PC-9 (cell line): ENCODE measurements around the gene USP36. TPM values are rescaled to one million over a fixed set of nuclear protein-coding genes. Genes with fewer than 3 reads are reported as not detected.

Source experiments
- BruUV-seq: library from RNA; stranded (reverse); fragments of 400-500 nt; replicated peaks from 2 replicates; lab custom pipeline; 2021; lab: Mats Ljungman, UMichigan
- CTCF ChIA-PET: fragments of 300-600 bp; sonication (Branson Sonifier 250); formaldehyde crosslinking; loops from one replicate; lab custom pipeline; 2022; ENCODE audit warnings: antibody characterized with exemption; lab: Charles Lee
- POLR2A ChIA-PET: fragments of 300-600 bp; sonication (Branson Sonifier 250); formaldehyde crosslinking; loops from one replicate; lab custom pipeline; 2022; ENCODE audit warnings: antibody characterized with exemption; ENCODE audit not compliant: unreplicated experiment; lab: Charles Lee
- DNase-seq, 2 experiments: peaks; one replicate each; pipeline versions ENCODE4 v3.0.0 to v3.0.0-alpha.2; 2015 to 2022; ENCODE audit warnings: mixed read lengths in 1 of 2
- H2AFZ ChIP-seq: fragments of 200-600 bp; sonication (generic); 2 replicates; pipeline ENCODE4 v1.8.1; 2017; ENCODE audit warnings: antibody characterized with exemption
- H3F3A ChIP-seq: fragments of 200-600 bp; sonication (generic); 2 replicates; pipeline ENCODE4 v1.8.1; 2017; ENCODE audit warnings: antibody characterized with exemption, mild to moderate bottlenecking, low read depth; ENCODE audit not compliant: insufficient read depth
- H3K27ac ChIP-seq: fragments of 200-600 bp; sonication (generic); 2 replicates; pipeline ENCODE4 v1.6.1; 2016; ENCODE audit warnings: mixed run types
- H3K27me3 ChIP-seq: fragments of 200-600 bp; sonication (generic); 2 replicates; pipeline ENCODE4 v1.6.1; 2016; ENCODE audit warnings: low read depth, mixed run types; ENCODE audit not compliant: insufficient read depth
- H3K36me3 ChIP-seq: fragments of 200-600 bp; sonication (generic); 2 replicates; pipeline ENCODE4 v1.6.1; 2016; ENCODE audit warnings: low read depth, mixed run types
- H3K4me1 ChIP-seq: fragments of 200-600 bp; sonication (generic); replicated peaks from 2 replicates; pipeline ENCODE4 v1.6.1; 2016; ENCODE audit warnings: mixed run types; ENCODE audit not compliant: insufficient read depth
- H3K4me2 ChIP-seq: fragments of 200-600 bp; sonication (generic); 2 replicates; pipeline ENCODE4 v1.6.1; 2017; ENCODE audit warnings: mixed run types
- H3K4me3 ChIP-seq: fragments of 200-600 bp; sonication (generic); 2 replicates; pipeline ENCODE4 v1.6.1; 2016; ENCODE audit warnings: mixed run types
- H3K79me2 ChIP-seq: fragments of 200-600 bp; sonication (generic); 2 replicates; pipeline ENCODE4 v1.6.1; 2017; ENCODE audit warnings: low read depth, mixed run types
- H3K9me2 ChIP-seq: fragments of 200-600 bp; sonication (generic); 2 replicates; pipeline ENCODE4 v1.8.1; 2017; ENCODE audit warnings: mild to moderate bottlenecking; ENCODE audit not compliant: insufficient read depth
- H3K9me3 ChIP-seq: fragments of 200-600 bp; sonication (generic); 2 replicates; pipeline ENCODE4 v1.8.1; 2016; ENCODE audit warnings: low read depth; ENCODE audit not compliant: insufficient read depth
- H4K20me1 ChIP-seq: fragments of 200-600 bp; sonication (generic); 2 replicates; pipeline ENCODE4 v1.8.1; 2017; ENCODE audit not compliant: insufficient read depth
- EZH2 ChIP-seq: fragments of 200-600 bp; sonication (generic); IDR thresholded peaks from 2 replicates; pipeline ENCODE4 v1.8.0; 2017; ENCODE audit warnings: antibody characterized with exemption, low read depth
- intact Hi-C: fragments of 100-400 bp; cut with micrococcal nuclease; formaldehyde crosslinking; loops from one replicate; pipeline ENCODE4 v1.10.0; 2022; ENCODE audit not compliant: unreplicated experiment
- total RNA-seq: library from RNA; stranded (reverse); gene quantifications from 2 replicates; pipeline ENCODE4 v1.2.3, GENCODE V29; 2021
- TF ChIP-seq, protein P1 (sequence below): fragments of 200-600 bp; sonication (generic); conservative IDR thresholded peaks from 2 replicates; pipeline ENCODE4 v1.6.1; 2017; ENCODE audit warnings: mixed run types, antibody characterized with exemption, mild to moderate bottlenecking, moderate library complexity

The USP36 gene
- total RNA-seq, 1 experiment from 2014 or later: 46.2 TPM

DNA sequence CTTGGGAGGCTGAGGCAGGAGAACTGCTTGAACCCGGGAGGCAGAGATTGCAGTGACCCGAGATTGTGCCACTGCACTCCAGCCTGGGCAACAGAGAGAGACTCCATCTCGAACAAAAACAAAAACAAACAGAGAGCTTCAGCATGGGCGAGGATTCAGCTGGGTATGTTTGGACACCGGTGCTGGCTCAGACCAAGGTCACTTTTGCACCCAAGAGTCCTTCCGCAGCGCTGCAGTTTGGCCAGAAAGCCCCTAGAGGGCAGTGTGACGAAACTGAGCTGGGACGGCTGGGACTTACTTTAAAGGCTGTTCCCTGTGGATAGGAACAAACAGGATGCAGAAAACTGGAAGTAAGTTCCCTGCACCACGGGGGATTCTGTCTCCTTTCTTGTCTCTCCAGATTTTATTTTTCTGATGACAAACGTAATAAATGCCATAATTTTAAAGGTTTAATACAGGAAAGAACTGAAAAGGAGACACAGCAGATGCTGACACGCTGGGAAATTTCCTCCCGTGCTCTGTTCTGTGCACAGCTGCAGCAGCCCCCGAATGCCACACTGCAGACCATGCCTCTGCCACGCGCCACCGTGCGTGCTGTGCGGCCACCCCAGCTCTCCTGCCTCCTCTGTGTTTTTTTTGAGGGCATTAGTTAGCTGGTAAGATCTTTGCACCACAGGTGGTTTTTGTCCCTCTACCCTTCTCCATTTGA lies 25.2 kb upstream of the USP36 start:
- H2AFZ ChIP-seq: no peak overlapping the region
- H3K9me2 ChIP-seq: no peaks in the 10 kb centered on the region
- no peaks in the 10 kb centered on the region for H3K9me3 ChIP-seq
- DNase-seq: peak; percentile 57 to 78
- TF ChIP-seq, protein P1, sequence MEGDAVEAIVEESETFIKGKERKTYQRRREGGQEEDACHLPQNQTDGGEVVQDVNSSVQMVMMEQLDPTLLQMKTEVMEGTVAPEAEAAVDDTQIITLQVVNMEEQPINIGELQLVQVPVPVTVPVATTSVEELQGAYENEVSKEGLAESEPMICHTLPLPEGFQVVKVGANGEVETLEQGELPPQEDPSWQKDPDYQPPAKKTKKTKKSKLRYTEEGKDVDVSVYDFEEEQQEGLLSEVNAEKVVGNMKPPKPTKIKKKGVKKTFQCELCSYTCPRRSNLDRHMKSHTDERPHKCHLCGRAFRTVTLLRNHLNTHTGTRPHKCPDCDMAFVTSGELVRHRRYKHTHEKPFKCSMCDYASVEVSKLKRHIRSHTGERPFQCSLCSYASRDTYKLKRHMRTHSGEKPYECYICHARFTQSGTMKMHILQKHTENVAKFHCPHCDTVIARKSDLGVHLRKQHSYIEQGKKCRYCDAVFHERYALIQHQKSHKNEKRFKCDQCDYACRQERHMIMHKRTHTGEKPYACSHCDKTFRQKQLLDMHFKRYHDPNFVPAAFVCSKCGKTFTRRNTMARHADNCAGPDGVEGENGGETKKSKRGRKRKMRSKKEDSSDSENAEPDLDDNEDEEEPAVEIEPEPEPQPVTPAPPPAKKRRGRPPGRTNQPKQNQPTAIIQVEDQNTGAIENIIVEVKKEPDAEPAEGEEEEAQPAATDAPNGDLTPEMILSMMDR: peak; percentile 85
- TF ChIP-seq EZH2: no peak
- CTCF ChIA-PET: interaction anchor here (0.7 to 1.6 kb wide), 5 partner anchors 10 to 92 kb away, joined by 3 to 11 read pairs (median 4); no protein-coding TSS in a partner anchor
- H3F3A ChIP-seq: peaks cover 15% of the 10 kb centered on the region
- H3K4me3 ChIP-seq: no peak overlapping the region
- H3K4me1 ChIP-seq: peaks cover 14% of the 10 kb centered on the region
- no peaks in the 10 kb centered on the region for H3K27me3 ChIP-seq
- intact Hi-C loops: no loop called here
- H3K27ac ChIP-seq: no peak overlapping the region
- no peaks in the 10 kb centered on the region; the same call in 1 of the 2 replicates for H3K36me3 ChIP-seq
- POLR2A ChIA-PET: interaction anchor here (0.7 kb wide), 1 partner anchor 129 kb away, joined by 8 read pairs; no protein-coding TSS in a partner anchor
- no peaks in the 10 kb centered on the region for H3K79me2 ChIP-seq
- no peak overlapping the region for H3K4me2 ChIP-seq
- H4K20me1 ChIP-seq: no peaks in the 10 kb centered on the region
- BruUV-seq: no TSS peak

GRCh38 chr17:78864117-78864516 lies 23.5 kb upstream of the USP36 start:
- Histone ChIP-seq H2AFZ (no peak overlapping the region), H3K9me3 (no peaks in the 10 kb centered on the region), H3K4me3 (no peak overlapping the region), H3K9me2 (no peaks in the 10 kb centered on the region), H3F3A (peaks cover 15% of the 10 kb centered on the region), H3K4me2 (no peak overlapping the region), H3K27ac (no peak overlapping the region), H4K20me1 (no peaks in the 10 kb centered on the region), H3K27me3 (no peaks in the 10 kb centered on the region), H3K36me3 (no peaks in the 10 kb centered on the region; the same call in 1 of the 2 replicates), H3K79me2 (no peaks in the 10 kb centered on the region), H3K4me1 (peaks cover 14% of the 10 kb centered on the region)
- ChIA-PET CTCF (interaction anchor here (0.6 kb wide), 1 partner anchor 20 kb away, joined by 3 read pairs; no protein-coding TSS in a partner anchor), POLR2A (no interaction called here)
- intact Hi-C loops: no loop called here
- BruUV-seq: no TSS peak
- TF ChIP-seq, protein P1: no peak
- TF ChIP-seq EZH2: no peak
- no peak for DNase-seq

GRCh38 chr17:78862073-78863023 lies 21.7 kb upstream of the USP36 start:
- H3K27me3 ChIP-seq: no peaks in the 10 kb centered on the region
- ChIA-PET POLR2A (interaction anchor here (0.5 kb wide), 1 partner anchor 127 kb away, joined by 3 read pairs; no protein-coding TSS in a partner anchor), CTCF (interaction anchor here (0.6 kb wide), 1 partner anchor 10 kb away, joined by 4 read pairs; no protein-coding TSS in a partner anchor)
- TSS peak; percentile 94 for BruUV-seq
- no peaks in the 10 kb centered on the region for H3K9me2 ChIP-seq
- intact Hi-C loops: loop anchor here (1.0 to 2.0 kb wide), 4 partner anchors 22 to 109 kb away; partner anchors contain the start of gene USP36
- peak overlapping the region; percentile 62 for H3K4me2 ChIP-seq
- H3K79me2 ChIP-seq: no peaks in the 10 kb centered on the region
- no peaks in the 10 kb centered on the region for H3K9me3 ChIP-seq
- H3K4me3 ChIP-seq: peak overlapping the region; percentile 42; the same call in 1 of the 2 replicates
- peak overlapping the region; percentile 97 for H3K27ac ChIP-seq
- TF ChIP-seq, protein P1: no peak
- TF ChIP-seq EZH2: no peak
- H4K20me1 ChIP-seq: no peaks in the 10 kb centered on the region
- no peaks in the 10 kb centered on the region; the same call in 1 of the 2 replicates for H3K36me3 ChIP-seq
- H2AFZ ChIP-seq: peak overlapping the region; percentile 74
- peak; percentile 87 to 90 for DNase-seq
- peaks cover 14% of the 10 kb centered on the region for H3K4me1 ChIP-seq
- H3F3A ChIP-seq: peaks cover 15% of the 10 kb centered on the region
